RWPE2 (cell line): ENCODE data around the gene MYO5A.

Source experiments
- ATAC-seq: fragments of 200-7000 bp; cut with Tn5 transposase; 3 replicates; pipeline ENCODE4 v1.9.1; 2021; ENCODE audit warnings: low read depth
- DNase-seq: peaks from one replicate; pipeline ENCODE4 v3.0.0-alpha.2; 2020; ENCODE audit warnings: low spot score
- H3K27ac ChIP-seq: fragments of 450-650 bp; 2 replicates; pipeline ENCODE4 v1.5.1; 2017; ENCODE audit warnings: mild to moderate bottlenecking; ENCODE audit not compliant: poor library complexity, severe bottlenecking
- H3K27me3 ChIP-seq: fragments of 250-450 bp; sonication (Bioruptor Pico); 2 replicates; pipeline ENCODE4 v1.5.1; 2021; ENCODE audit warnings: mild to moderate bottlenecking, moderate library complexity; ENCODE audit not compliant: insufficient read depth, poor library complexity, severe bottlenecking
- H3K36me3 ChIP-seq: fragments of 250-450 bp; sonication (Bioruptor Pico); 2 replicates; pipeline ENCODE4 v1.5.1; 2020; ENCODE audit warnings: low read depth, mild to moderate bottlenecking, moderate library complexity
- H3K4me1 ChIP-seq: fragments of 250-450 bp; sonication (Bioruptor Pico); 2 replicates; pipeline ENCODE4 v1.5.1; 2021; ENCODE audit warnings: mild to moderate bottlenecking, moderate library complexity; ENCODE audit not compliant: insufficient read depth, poor library complexity, severe bottlenecking
- H3K4me3 ChIP-seq: fragments of 250-450 bp; sonication (Bioruptor Pico); 2 replicates; pipeline ENCODE4 v1.5.1; 2021; ENCODE audit warnings: mild to moderate bottlenecking, moderate library complexity; ENCODE audit not compliant: severe bottlenecking
- H3K9me3 ChIP-seq: fragments of 250-450 bp; sonication (Bioruptor Pico); 2 replicates; pipeline ENCODE4 v1.5.1; 2021; ENCODE audit warnings: mild to moderate bottlenecking, moderate library complexity; ENCODE audit not compliant: severe bottlenecking
- TF ChIP-seq, protein P1 (sequence below): fragments of 450-650 bp; IDR thresholded peaks from one replicate; pipeline ENCODE4 v1.5.1; 2017; ENCODE audit warnings: mild to moderate bottlenecking, moderate library complexity; ENCODE audit not compliant: poor library complexity, severe bottlenecking

Gene MYO5A

GRCh38 chr15:52563501-52564060 lies 34.9 kb upstream of the MYO5A start:
- TF ChIP-seq, protein P1, sequence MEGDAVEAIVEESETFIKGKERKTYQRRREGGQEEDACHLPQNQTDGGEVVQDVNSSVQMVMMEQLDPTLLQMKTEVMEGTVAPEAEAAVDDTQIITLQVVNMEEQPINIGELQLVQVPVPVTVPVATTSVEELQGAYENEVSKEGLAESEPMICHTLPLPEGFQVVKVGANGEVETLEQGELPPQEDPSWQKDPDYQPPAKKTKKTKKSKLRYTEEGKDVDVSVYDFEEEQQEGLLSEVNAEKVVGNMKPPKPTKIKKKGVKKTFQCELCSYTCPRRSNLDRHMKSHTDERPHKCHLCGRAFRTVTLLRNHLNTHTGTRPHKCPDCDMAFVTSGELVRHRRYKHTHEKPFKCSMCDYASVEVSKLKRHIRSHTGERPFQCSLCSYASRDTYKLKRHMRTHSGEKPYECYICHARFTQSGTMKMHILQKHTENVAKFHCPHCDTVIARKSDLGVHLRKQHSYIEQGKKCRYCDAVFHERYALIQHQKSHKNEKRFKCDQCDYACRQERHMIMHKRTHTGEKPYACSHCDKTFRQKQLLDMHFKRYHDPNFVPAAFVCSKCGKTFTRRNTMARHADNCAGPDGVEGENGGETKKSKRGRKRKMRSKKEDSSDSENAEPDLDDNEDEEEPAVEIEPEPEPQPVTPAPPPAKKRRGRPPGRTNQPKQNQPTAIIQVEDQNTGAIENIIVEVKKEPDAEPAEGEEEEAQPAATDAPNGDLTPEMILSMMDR = no peak
- ATAC-seq (no peak), DNase-seq (no peak)
- H3K36me3 ChIP-seq = peaks cover 65% of the 10 kb centered on the region
- no peaks in the 10 kb centered on the region for H3K27me3 ChIP-seq
- no peak overlapping the region for H3K27ac ChIP-seq
- H3K9me3 ChIP-seq = no peaks in the 10 kb centered on the region
- H3K4me3 ChIP-seq = no peak overlapping the region
- H3K4me1 ChIP-seq = peaks cover 63% of the 10 kb centered on the region

- no peaks in the 10 kb centered on the region for H3K9me3 ChIP-seq
- peaks cover 59% of the 10 kb centered on the region for H3K4me1 ChIP-seq
- peaks cover 70% of the 10 kb centered on the region for H3K36me3 ChIP-seq
- no peak for DNase-seq
- ATAC-seq = peak; percentile 44
- TF ChIP-seq, protein P1 = no peak
- H3K27me3 ChIP-seq = no peaks in the 10 kb centered on the region
- H3K4me3 ChIP-seq = no peak overlapping the region
- H3K27ac ChIP-seq = peak overlapping the region; percentile 74
Measured at GRCh38 chr15:52559575-52559974, 30.9 kb upstream of the MYO5A start.

DNA sequence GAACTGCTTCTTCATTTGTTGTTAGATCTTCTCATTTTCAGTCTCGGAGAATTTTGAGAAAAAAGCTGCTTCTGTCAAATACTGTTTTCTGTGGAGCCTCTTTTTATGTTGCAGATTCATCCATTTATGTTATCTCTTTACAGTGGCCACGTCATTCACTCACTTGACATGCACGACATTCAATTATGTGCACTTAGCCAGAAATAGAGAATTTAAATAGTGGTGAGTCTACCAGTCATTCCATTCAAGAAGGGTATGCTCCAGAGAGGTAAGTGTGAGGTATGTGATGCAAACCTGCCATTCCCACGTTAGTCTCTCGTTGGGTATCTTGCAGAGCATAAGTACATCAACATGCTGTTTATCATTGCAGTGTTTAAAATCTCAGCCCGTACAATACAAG lies 30.3 kb upstream of the MYO5A start:
- peak; percentile 10 for ATAC-seq
- peaks cover 73% of the 10 kb centered on the region for H3K36me3 ChIP-seq
- TF ChIP-seq, protein P1 = no peak
- no peaks in the 10 kb centered on the region for H3K9me3 ChIP-seq
- no peak for DNase-seq
- no peak overlapping the region for H3K4me3 ChIP-seq
- no peaks in the 10 kb centered on the region for H3K27me3 ChIP-seq
- H3K4me1 ChIP-seq = peaks cover 54% of the 10 kb centered on the region
- H3K27ac ChIP-seq = peak overlapping the region; percentile 74

DNA sequence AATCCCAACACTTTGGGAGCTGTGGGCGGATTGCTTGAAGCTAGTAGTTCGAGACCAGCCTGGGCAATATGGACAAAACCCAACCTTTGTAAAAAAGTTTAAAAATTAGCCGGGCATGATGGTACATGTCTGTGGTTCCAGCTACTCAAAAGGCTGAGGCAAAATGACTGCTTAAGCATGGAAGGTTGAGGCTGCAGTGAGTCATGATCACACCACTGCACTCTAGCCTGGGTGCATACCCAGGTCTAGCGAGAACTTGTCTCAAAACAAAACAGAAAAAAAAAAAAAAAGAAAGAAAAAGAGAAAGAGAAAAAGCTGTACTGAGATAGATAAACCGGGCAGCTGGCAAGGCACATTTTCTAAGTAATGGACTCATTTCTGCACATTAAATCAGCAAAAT lies 29.5 kb upstream of the MYO5A start:
- peaks cover 73% of the 10 kb centered on the region for H3K36me3 ChIP-seq
- DNase-seq = peak; percentile 84
- ATAC-seq = peak; percentile 98
- H3K27me3 ChIP-seq = no peaks in the 10 kb centered on the region
- no peaks in the 10 kb centered on the region for H3K9me3 ChIP-seq
- peaks cover 52% of the 10 kb centered on the region for H3K4me1 ChIP-seq
- H3K4me3 ChIP-seq = no peak overlapping the region
- H3K27ac ChIP-seq = peak overlapping the region; percentile 74
- TF ChIP-seq, protein P1 = no peak

- Histone ChIP-seq H3K4me3 (no peak overlapping the region), H3K36me3 (peaks cover 78% of the 10 kb centered on the region), H3K9me3 (no peaks in the 10 kb centered on the region), H3K27me3 (no peaks in the 10 kb centered on the region), H3K27ac (peak overlapping the region; percentile 74), H3K4me1 (peaks cover 50% of the 10 kb centered on the region)
- ATAC-seq (no peak), DNase-seq (no peak)
- TF ChIP-seq, protein P1 = no peak
Measured at GRCh38 chr15:52557274-52557641, 28.6 kb upstream of the MYO5A start.
